HepG2 (cell line): Measurements from ENCODE around the gene NCOA4. TPM values are rescaled to one million over a fixed set of nuclear protein-coding genes. Genes with fewer than 3 reads are reported as not detected.
A peak's percentile ranks its signal among the peaks of the same experiment; 100 is the strongest.

Experiments
- ARNT2 ChIP-seq: sonication (generic); formaldehyde crosslinking; IDR thresholded peaks from 2 replicates; pipeline ENCODE4 v1.8.0; 2022; ENCODE audit warnings: mild to moderate bottlenecking, low read depth, missing genetic modification reagents, moderate library complexity
- CENPX ChIP-seq: sonication (generic); formaldehyde crosslinking; IDR thresholded peaks from 2 replicates; pipeline ENCODE4 v1.9.0; 2021; ENCODE audit warnings: mild to moderate bottlenecking, missing genetic modification reagents, moderate library complexity
- CERS6 ChIP-seq: sonication (generic); formaldehyde crosslinking; IDR thresholded peaks from 2 replicates; pipeline ENCODE4 v1.5.0; 2020; ENCODE audit warnings: missing genetic modification reagents
- E2F2 ChIP-seq: sonication (generic); formaldehyde crosslinking; IDR thresholded peaks from 2 replicates; pipeline ENCODE4 v1.4.0; 2020; ENCODE audit warnings: missing genetic modification reagents, borderline replicate concordance
- ESRRA ChIP-seq: sonication (generic); formaldehyde crosslinking; IDR thresholded peaks from 2 replicates; pipeline ENCODE4 v1.5.1; 2020; ENCODE audit warnings: mild to moderate bottlenecking, low read depth, missing genetic modification reagents
- FOXC1 ChIP-seq: sonication (generic); formaldehyde crosslinking; IDR thresholded peaks from 2 replicates; pipeline ENCODE4 v1.8.0; 2022; ENCODE audit warnings: mild to moderate bottlenecking, missing genetic modification reagents, borderline replicate concordance
- KAT2B ChIP-seq: fragments of 150-350 bp; IDR thresholded peaks from 2 replicates; pipeline ENCODE4 v1.6.1; 2014; ENCODE audit warnings: low read depth, low read length, borderline replicate concordance
- KDM6A ChIP-seq: IDR thresholded peaks from 2 replicates; pipeline ENCODE4 v1.6.1; 2016; ENCODE audit warnings: low read depth
- KMT2A ChIP-seq: sonication (generic); formaldehyde crosslinking; IDR thresholded peaks from 2 replicates; pipeline ENCODE4 v1.4.0; 2020; ENCODE audit warnings: missing genetic modification reagents
- NFE2L2 ChIP-seq: fragments of 150-350 bp; IDR thresholded peaks from 2 replicates; pipeline ENCODE4 v1.6.1; 2014; ENCODE audit warnings: low read length
- RCOR2 ChIP-seq: IDR thresholded peaks from 2 replicates; pipeline ENCODE4 v1.6.1; 2016; ENCODE audit warnings: missing biosample characterization, missing genetic modification reagents
- ZBTB1 ChIP-seq: sonication (generic); formaldehyde crosslinking; IDR thresholded peaks from 2 replicates; pipeline ENCODE4 v1.4.0; 2020; ENCODE audit warnings: missing genetic modification reagents, borderline replicate concordance
- ZKSCAN5 ChIP-seq: sonication (generic); formaldehyde crosslinking; IDR thresholded peaks from 2 replicates; pipeline ENCODE4 v1.5.1; 2020; ENCODE audit warnings: mild to moderate bottlenecking, missing genetic modification reagents
- ZNF207 ChIP-seq: fragments of 450-650 bp; IDR thresholded peaks from 2 replicates; pipeline ENCODE4 v1.6.1; 2016; ENCODE audit warnings: antibody characterized with exemption, borderline replicate concordance
- ZNF326 ChIP-seq: sonication (generic); formaldehyde crosslinking; IDR thresholded peaks from 2 replicates; pipeline ENCODE4 v1.4.0; 2020; ENCODE audit warnings: missing genetic modification reagents, borderline replicate concordance
- ZNF563 ChIP-seq: sonication (generic); formaldehyde crosslinking; IDR thresholded peaks from 2 replicates; pipeline ENCODE4 v1.8.0; 2022; ENCODE audit warnings: mild to moderate bottlenecking, moderate library complexity, missing genetic modification reagents
- ZNF567 ChIP-seq: sonication (generic); formaldehyde crosslinking; IDR thresholded peaks from 2 replicates; pipeline ENCODE4 v1.8.1; 2023; ENCODE audit warnings: mild to moderate bottlenecking, missing genetic modification reagents, borderline replicate concordance
- ZNF660 ChIP-seq: sonication (generic); formaldehyde crosslinking; IDR thresholded peaks from 2 replicates; pipeline ENCODE4 v1.5.1; 2020; ENCODE audit warnings: mild to moderate bottlenecking, low read depth, missing genetic modification reagents, borderline replicate concordance
- ZSCAN12 ChIP-seq: sonication (generic); formaldehyde crosslinking; IDR thresholded peaks from 2 replicates; pipeline ENCODE4 v1.9.0; 2021; ENCODE audit warnings: mild to moderate bottlenecking, missing genetic modification reagents
- ZZZ3 ChIP-seq: sonication (generic); formaldehyde crosslinking; IDR thresholded peaks from 2 replicates; pipeline ENCODE4 v1.4.0; 2020; ENCODE audit warnings: missing genetic modification reagents, mild to moderate bottlenecking, borderline replicate concordance
- polyA plus RNA-seq, 8 experiments: library from polyadenylated mRNA; depleted of rRNA in 3 of 8; stranded (reverse) in 7 of 8; unstranded in 1 of 8; fragments of >200 nt; fragmentation: Illumina TruSeq in 4 of 8; extraction: Trizol in 4 of 8; gene quantifications; 2 replicates each; pipeline versions ENCODE4 v1.2.1 to v1.2.3, GENCODE V29; 2011 to 2016; ENCODE audit warnings: low read depth in 4 of 8, missing spikeins in 1 of 8, mixed read lengths in 1 of 8; ENCODE audit not compliant: insufficient read depth in 1 of 8
- total RNA-seq, 5 experiments: library from RNA; depleted of rRNA; stranded (reverse); fragments of >200 nt; fragmentation: Illumina TruSeq; extraction: Trizol; gene quantifications; 2 replicates each; pipeline ENCODE4 v1.2.3, GENCODE V29; 2016; ENCODE audit warnings: low read depth in 1 of 5
- TF ChIP-seq, protein P1 (sequence below): sonication (generic); formaldehyde crosslinking; IDR thresholded peaks from 2 replicates; pipeline ENCODE4 v1.4.0; 2020; ENCODE audit warnings: missing genetic modification reagents
- TF ChIP-seq, protein P2 (sequence below): sonication (generic); formaldehyde crosslinking; IDR thresholded peaks from 2 replicates; pipeline ENCODE4 v1.8.1; 2023; ENCODE audit warnings: mild to moderate bottlenecking, missing genetic modification reagents, borderline replicate concordance

The NCOA4 gene
- total and polyA plus RNA-seq, 2 of the 13 experiments (the other 11 are each of a cell fraction or from before 2014, with no cell fraction given) = 306 to 400 TPM

- TF ChIP-seq, protein P1, sequence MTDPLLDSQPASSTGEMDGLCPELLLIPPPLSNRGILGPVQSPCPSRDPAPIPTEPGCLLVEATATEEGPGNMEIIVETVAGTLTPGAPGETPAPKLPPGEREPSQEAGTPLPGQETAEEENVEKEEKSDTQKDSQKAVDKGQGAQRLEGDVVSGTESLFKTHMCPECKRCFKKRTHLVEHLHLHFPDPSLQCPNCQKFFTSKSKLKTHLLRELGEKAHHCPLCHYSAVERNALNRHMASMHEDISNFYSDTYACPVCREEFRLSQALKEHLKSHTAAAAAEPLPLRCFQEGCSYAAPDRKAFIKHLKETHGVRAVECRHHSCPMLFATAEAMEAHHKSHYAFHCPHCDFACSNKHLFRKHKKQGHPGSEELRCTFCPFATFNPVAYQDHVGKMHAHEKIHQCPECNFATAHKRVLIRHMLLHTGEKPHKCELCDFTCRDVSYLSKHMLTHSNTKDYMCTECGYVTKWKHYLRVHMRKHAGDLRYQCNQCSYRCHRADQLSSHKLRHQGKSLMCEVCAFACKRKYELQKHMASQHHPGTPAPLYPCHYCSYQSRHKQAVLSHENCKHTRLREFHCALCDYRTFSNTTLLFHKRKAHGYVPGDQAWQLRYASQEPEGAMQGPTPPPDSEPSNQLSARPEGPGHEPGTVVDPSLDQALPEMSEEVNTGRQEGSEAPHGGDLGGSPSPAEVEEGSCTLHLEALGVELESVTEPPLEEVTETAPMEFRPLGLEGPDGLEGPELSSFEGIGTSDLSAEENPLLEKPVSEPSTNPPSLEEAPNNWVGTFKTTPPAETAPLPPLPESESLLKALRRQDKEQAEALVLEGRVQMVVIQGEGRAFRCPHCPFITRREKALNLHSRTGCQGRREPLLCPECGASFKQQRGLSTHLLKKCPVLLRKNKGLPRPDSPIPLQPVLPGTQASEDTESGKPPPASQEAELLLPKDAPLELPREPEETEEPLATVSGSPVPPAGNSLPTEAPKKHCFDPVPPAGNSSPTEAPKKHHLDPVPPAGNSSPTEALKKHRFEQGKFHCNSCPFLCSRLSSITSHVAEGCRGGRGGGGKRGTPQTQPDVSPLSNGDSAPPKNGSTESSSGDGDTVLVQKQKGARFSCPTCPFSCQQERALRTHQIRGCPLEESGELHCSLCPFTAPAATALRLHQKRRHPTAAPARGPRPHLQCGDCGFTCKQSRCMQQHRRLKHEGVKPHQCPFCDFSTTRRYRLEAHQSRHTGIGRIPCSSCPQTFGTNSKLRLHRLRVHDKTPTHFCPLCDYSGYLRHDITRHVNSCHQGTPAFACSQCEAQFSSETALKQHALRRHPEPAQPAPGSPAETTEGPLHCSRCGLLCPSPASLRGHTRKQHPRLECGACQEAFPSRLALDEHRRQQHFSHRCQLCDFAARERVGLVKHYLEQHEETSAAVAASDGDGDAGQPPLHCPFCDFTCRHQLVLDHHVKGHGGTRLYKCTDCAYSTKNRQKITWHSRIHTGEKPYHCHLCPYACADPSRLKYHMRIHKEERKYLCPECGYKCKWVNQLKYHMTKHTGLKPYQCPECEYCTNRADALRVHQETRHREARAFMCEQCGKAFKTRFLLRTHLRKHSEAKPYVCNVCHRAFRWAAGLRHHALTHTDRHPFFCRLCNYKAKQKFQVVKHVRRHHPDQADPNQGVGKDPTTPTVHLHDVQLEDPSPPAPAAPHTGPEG = no peak
- TF ChIP-seq ZKSCAN5 (CRISPR knock-in tag) = no peak
- no peak for TF ChIP-seq ZBTB1 (CRISPR knock-in tag)
- TF ChIP-seq ZNF563 (CRISPR knock-in tag) = 0 out of 2 replicates have a peak, but pooled peaks have one; percentile 34
- TF ChIP-seq ZNF207 = no peak
- no peak for TF ChIP-seq ZNF326 (CRISPR knock-in tag)
- TF ChIP-seq ZNF660 (CRISPR knock-in tag) = no peak
- TF ChIP-seq ESRRA (CRISPR knock-in tag) = peak; percentile 60; the same call in 1 of the 2 replicates
- no peak for TF ChIP-seq CENPX (CRISPR knock-in tag)
- peak; percentile 64 for TF ChIP-seq KDM6A
- no peak for TF ChIP-seq CERS6 (CRISPR knock-in tag)
- TF ChIP-seq FOXC1 (CRISPR knock-in tag) = no peak
- no peak for TF ChIP-seq NFE2L2
- TF ChIP-seq E2F2 = no peak
- no peak for TF ChIP-seq ZNF567 (CRISPR knock-in tag)
- TF ChIP-seq, protein P2, sequence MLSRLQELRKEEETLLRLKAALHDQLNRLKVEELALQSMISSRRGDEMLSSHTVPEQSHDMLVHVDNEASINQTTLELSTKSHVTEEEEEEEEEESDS = no peak
- no peak; the same call in 1 of the 2 replicates for TF ChIP-seq KMT2A (CRISPR knock-in tag)
- TF ChIP-seq KAT2B = no peak
- TF ChIP-seq ARNT2 (CRISPR knock-in tag) = peak; percentile 64
- TF ChIP-seq ZZZ3 (CRISPR knock-in tag) = no peak
- TF ChIP-seq RCOR2 (CRISPR knock-in tag) = peak; percentile 89
- TF ChIP-seq ZSCAN12 (CRISPR knock-in tag) = peak; percentile 41; the same call in 1 of the 2 replicates
These were observed 21.8 kb upstream of the NCOA4 start (continued) for GRCh38 chr10:46052057-46052790.
